ENCODE data around the gene FTCD.

GRCh38 chr21:46115441-46116188 lies 39.8 kb downstream of the FTCD start:
- no peak for TF ChIP-seq POLR2A (IDR thresholded peaks at IDR 0.05; ENCODE audit: low read length)
- TF ChIP-seq GATA1 (IDR thresholded peaks at IDR 0.05; ENCODE audit: low read depth, low read length) = no peak
